HG03439 (cell line): ENCODE results near the gene TSPAN3.

ENCODE experiments used
- ATAC-seq: cut with Tn5 transposase; IDR thresholded peaks from one replicate; pipeline ENCODE4 v1.9.1; 2021; ENCODE audit warnings: mild to moderate bottlenecking, moderate library complexity; ENCODE audit not compliant: unreplicated experiment

TSPAN3 gene

GRCh38 chr15:77057685-77058084 is 13.2 kb downstream of the TSPAN3 start:
- no peak for ATAC-seq

GRCh38 chr15:77057072-77057471 is 13.8 kb downstream of the TSPAN3 start:
- no peak for ATAC-seq

- no peak for ATAC-seq
Observed at GRCh38 chr15:77053709-77054108, 17.2 kb downstream of the TSPAN3 start.

GRCh38 chr15:77052556-77052955 is 18.4 kb downstream of the TSPAN3 start:
- no peak for ATAC-seq

- no peak for ATAC-seq
Observed at GRCh38 chr15:77048135-77048876, 22.6 kb downstream of the TSPAN3 start.

GRCh38 chr15:77046704-77047412 is 24.1 kb downstream of the TSPAN3 start:
- no peak for ATAC-seq

GRCh38 chr15:77045985-77046384 is 24.9 kb downstream of the TSPAN3 start:
- no peak for ATAC-seq

GRCh38 chr15:77044228-77045042 is 26.5 kb downstream of the TSPAN3 start:
- no peak for ATAC-seq

- ATAC-seq: no peak
Observed at GRCh38 chr15:77042955-77043920, 27.7 kb downstream of the TSPAN3 start.

GRCh38 chr15:77042245-77042919 is 28.5 kb downstream of the TSPAN3 start:
- no peak for ATAC-seq

GRCh38 chr15:77040673-77041072 is 30.2 kb downstream of the TSPAN3 start:
- ATAC-seq: no peak

GRCh38 chr15:77039848-77040247 is 31.1 kb downstream of the TSPAN3 start:
- ATAC-seq: no peak

- ATAC-seq: no peak
Observed at GRCh38 chr15:77039217-77039533, 31.7 kb downstream of the TSPAN3 start.

GRCh38 chr15:77038312-77039216 is 32.3 kb downstream of the TSPAN3 start:
- no peak for ATAC-seq

- no peak for ATAC-seq
Observed at GRCh38 chr15:77037388-77038209, 33.3 kb downstream of the TSPAN3 start.

GRCh38 chr15:77036537-77037387 is 34.1 kb downstream of the TSPAN3 start:
- no peak for ATAC-seq

GRCh38 chr15:77035999-77036471 is 34.9 kb downstream of the TSPAN3 start:
- ATAC-seq: no peak
